Activated B cell treated with CpG ODN at 0.5 μM for 24 hours (primary cell): ENCODE results near the gene KDM4F. TPM values are rescaled to one million over a fixed set of nuclear protein-coding genes. Genes with fewer than 3 reads are reported as not detected.

Source experiments
- ATAC-seq: fragments of 200-7000 bp; cut with Tn5 transposase; one replicate; pipeline ENCODE4 v1.10.0; 2021; ENCODE audit warnings: low read depth, mild to moderate bottlenecking, moderate library complexity
- CTCF ChIA-PET: fragments of 350-600 bp; sonication (Branson Sonifier 250); formaldehyde crosslinking; loops from one replicate; lab custom pipeline; 2021; ENCODE audit warnings: antibody characterized with exemption; lab: Charles Lee
- POLR2A ChIA-PET: fragments of 350-600 bp; sonication (Branson Sonifier 250); formaldehyde crosslinking; loops from one replicate; lab custom pipeline; 2021; ENCODE audit warnings: antibody characterized with exemption; lab: Charles Lee
- DNase-seq: peaks from one replicate; pipeline ENCODE4 v3.0.0; 2022
- H3K27ac Mint-ChIP-seq: one replicate; pipeline ENCODE4 v1.8.0; 2020; ENCODE audit warnings: mixed read lengths
- H3K27me3 Mint-ChIP-seq: one replicate; pipeline ENCODE4 v1.8.0; 2021; ENCODE audit warnings: mixed read lengths
- H3K36me3 Mint-ChIP-seq: one replicate; pipeline ENCODE4 v1.8.0; 2021; ENCODE audit warnings: low read depth, mixed read lengths
- H3K4me1 Mint-ChIP-seq: one replicate; pipeline ENCODE4 v1.8.0; 2021; ENCODE audit warnings: mixed read lengths
- H3K4me3 Mint-ChIP-seq: one replicate; pipeline ENCODE4 v1.8.0; 2020; ENCODE audit warnings: mild to moderate bottlenecking, mixed read lengths
- H3K9me3 Mint-ChIP-seq: one replicate; pipeline ENCODE4 v1.8.0; 2020; ENCODE audit warnings: mixed read lengths
- intact Hi-C: fragments of 100-400 bp; cut with micrococcal nuclease; formaldehyde crosslinking; loops from one replicate; pipeline ENCODE4 v1.15.1; 2024
- total RNA-seq: library from RNA; stranded (reverse); gene quantifications from 2 replicates; pipeline ENCODE4 v1.2.3, GENCODE V29; 2022
- TF ChIP-seq, protein P1 (sequence below): fragments of 200-600 bp; IDR thresholded peaks from one replicate; pipeline ENCODE4 v1.8.0; 2022; ENCODE audit warnings: antibody characterized with exemption, mild to moderate bottlenecking

KDM4F gene
- total RNA-seq, 1 donor from 2014 or later: not detected

DNA sequence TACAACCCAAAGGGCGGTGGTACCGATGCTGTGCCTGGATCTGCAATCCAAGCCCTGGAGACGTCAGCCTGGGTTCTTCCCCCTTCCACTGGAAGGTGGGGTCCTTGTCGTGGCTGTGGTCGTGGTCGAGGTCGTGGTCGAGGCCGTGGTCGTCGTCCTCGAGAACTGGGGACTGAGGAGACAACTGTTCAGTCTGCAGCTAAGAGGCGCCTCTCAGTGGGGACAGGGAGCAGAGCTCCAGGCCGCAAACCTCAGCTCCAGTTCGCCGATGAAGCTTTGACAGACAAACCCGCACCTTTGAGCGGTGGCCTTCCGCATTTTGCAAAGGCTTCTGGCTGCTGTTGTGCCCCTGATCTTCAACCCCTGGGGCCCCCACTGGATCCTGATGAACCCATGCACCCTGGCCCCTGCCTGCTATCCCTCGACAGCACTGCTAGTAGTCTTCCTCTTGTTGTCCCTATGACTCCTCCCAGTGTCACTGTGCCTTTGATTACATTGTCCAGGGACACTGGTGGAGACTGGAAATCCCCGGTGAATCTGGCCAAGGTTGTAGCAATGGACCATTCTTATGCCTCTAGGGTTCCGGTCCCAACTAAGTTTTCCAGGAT, 1.5 kb downstream of the KDM4F start:
- H3K27ac Mint-ChIP-seq: no peak overlapping the region
- TF ChIP-seq, protein P1, sequence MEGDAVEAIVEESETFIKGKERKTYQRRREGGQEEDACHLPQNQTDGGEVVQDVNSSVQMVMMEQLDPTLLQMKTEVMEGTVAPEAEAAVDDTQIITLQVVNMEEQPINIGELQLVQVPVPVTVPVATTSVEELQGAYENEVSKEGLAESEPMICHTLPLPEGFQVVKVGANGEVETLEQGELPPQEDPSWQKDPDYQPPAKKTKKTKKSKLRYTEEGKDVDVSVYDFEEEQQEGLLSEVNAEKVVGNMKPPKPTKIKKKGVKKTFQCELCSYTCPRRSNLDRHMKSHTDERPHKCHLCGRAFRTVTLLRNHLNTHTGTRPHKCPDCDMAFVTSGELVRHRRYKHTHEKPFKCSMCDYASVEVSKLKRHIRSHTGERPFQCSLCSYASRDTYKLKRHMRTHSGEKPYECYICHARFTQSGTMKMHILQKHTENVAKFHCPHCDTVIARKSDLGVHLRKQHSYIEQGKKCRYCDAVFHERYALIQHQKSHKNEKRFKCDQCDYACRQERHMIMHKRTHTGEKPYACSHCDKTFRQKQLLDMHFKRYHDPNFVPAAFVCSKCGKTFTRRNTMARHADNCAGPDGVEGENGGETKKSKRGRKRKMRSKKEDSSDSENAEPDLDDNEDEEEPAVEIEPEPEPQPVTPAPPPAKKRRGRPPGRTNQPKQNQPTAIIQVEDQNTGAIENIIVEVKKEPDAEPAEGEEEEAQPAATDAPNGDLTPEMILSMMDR: no peak
- H3K9me3 Mint-ChIP-seq: no peaks in the 10 kb centered on the region
- no peak for ATAC-seq
- CTCF ChIA-PET: no interaction called here
- no peak for DNase-seq
- POLR2A ChIA-PET: no interaction called here
- H3K36me3 Mint-ChIP-seq: no peaks in the 10 kb centered on the region
- intact Hi-C loops: no loop called here
- peaks cover 15% of the 10 kb centered on the region for H3K27me3 Mint-ChIP-seq
- H3K4me3 Mint-ChIP-seq: no peak overlapping the region
- peaks cover 11% of the 10 kb centered on the region for H3K4me1 Mint-ChIP-seq

DNA sequence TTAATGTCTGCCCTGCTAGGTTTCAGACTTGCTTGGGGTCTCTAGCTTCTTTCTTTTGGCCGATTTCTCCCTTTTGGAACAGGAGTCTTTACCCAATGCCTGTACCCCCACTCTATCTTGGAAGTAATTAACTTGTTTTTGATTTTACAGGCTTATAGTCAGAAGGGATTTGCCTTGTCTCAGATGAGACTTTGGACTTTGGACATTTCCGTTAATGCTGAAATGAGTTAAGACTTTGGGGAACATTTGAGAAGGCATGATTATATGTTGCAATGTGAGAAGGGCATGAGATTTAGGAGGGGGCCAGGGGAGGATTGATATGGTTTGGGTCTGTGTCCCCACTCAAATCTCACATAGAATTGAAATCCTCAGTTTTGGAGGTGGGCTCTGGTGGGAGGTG, 5.1 kb downstream of the KDM4F start:
- Mint-ChIP-seq H3K27me3 (peaks cover 8% of the 10 kb centered on the region), H3K4me1 (peaks cover 11% of the 10 kb centered on the region), H3K27ac (no peak overlapping the region), H3K9me3 (no peaks in the 10 kb centered on the region), H3K36me3 (no peaks in the 10 kb centered on the region), H3K4me3 (no peak overlapping the region)
- ATAC-seq (no peak), DNase-seq (no peak)
- CTCF ChIA-PET: no interaction called here
- POLR2A ChIA-PET: no interaction called here
- TF ChIP-seq, protein P1: no peak
- intact Hi-C loops: no loop called here

DNA sequence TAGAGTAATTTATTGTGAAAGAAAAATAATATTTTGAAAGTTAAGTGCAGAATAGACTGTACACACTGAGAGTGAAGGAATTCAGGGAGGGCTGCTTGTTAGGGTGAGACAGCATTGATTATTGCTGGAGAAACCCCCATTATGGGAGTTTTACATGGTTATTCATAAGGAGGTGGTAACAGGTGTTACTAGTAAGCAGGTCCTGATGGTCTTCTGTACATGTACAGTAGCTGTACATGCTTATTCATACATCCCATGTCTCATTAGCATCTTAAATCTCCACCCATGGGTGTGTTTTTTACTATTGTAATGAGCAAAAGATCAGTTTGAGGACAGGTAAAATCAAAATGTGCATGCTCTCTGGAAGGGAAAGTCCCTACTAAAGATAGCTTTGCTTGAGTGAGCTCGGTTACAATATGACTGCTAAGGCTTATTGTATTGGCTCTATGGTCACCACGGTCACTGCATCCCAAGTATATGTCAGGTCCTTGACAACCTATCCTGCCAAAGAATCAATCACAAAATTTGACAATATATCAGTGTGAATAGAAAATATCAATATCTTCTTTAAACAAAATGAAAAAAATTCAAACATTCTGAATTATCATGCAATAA, 6.2 kb downstream of the KDM4F start:
- no peaks in the 10 kb centered on the region for H3K36me3 Mint-ChIP-seq
- H3K27ac Mint-ChIP-seq: no peak overlapping the region
- H3K27me3 Mint-ChIP-seq: peaks cover 7% of the 10 kb centered on the region
- DNase-seq: no peak
- CTCF ChIA-PET: no interaction called here
- H3K9me3 Mint-ChIP-seq: no peaks in the 10 kb centered on the region
- peaks cover 11% of the 10 kb centered on the region for H3K4me1 Mint-ChIP-seq
- intact Hi-C loops: no loop called here
- H3K4me3 Mint-ChIP-seq: no peak overlapping the region
- peak; percentile 81 for ATAC-seq
- POLR2A ChIA-PET: interaction anchor here (1.0 to 1.8 kb wide), 2 partner anchors 12 to 82 kb away, joined by 6 to 9 read pairs; partner anchors contain the start of genes CWC15, KDM4D and SRSF8
- TF ChIP-seq, protein P1: no peak

DNA sequence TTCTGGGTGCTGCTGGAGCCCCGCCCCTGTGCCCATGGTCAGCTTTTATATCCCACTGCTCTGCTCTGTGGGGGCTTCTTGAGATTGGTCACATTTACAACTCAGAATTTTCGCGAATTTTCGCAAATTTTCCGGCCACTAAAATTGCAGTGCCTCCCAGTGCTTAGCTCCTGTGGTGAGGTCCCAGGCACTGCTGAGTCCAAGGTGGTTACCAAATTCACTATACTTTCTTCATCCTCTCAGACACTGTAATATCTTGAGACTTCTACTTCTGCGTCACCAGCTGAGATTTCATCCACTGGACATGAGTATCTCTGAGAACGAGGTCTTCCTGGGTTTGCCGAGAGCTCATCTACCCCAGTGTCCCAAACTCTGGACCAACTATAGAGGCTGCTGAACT, 8.7 kb downstream of the KDM4F start:
- ATAC-seq: no peak
- CTCF ChIA-PET: interaction anchor here (0.7 kb wide), 1 partner anchor 11 kb away, joined by 3 read pairs; no protein-coding TSS in a partner anchor
- H3K9me3 Mint-ChIP-seq: no peaks in the 10 kb centered on the region
- H3K4me3 Mint-ChIP-seq: no peak overlapping the region
- no peak overlapping the region for H3K27ac Mint-ChIP-seq
- TF ChIP-seq, protein P1: no peak
- H3K4me1 Mint-ChIP-seq: peaks cover 11% of the 10 kb centered on the region
- intact Hi-C loops: no loop called here
- DNase-seq: no peak
- H3K36me3 Mint-ChIP-seq: no peaks in the 10 kb centered on the region
- H3K27me3 Mint-ChIP-seq: peaks cover 7% of the 10 kb centered on the region
- POLR2A ChIA-PET: interaction anchor here (1.3 kb wide), 1 partner anchor 9 kb away, joined by 4 read pairs; the partner anchor contains the start of gene SRSF8

DNA sequence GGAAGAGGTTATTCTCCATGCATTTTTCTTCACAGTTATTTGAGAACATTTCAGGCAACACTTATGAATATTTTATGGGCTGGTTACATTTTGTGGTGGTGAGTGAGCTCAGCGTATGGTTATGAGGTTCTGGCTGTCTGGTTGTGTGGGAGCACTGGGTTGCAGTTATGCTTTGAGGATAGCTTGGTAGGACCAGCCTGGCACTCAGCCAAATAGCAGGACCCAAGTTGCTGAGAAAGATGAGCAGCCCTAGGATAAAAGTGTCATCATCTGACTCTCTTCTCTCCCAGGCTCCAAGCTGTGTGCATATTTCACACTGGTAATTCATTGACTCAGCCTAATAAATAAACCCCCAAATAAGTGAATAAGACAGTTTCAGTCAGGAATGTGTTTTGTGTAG, 9.4 kb downstream of the KDM4F start:
- ChIA-PET CTCF (interaction anchor here (0.7 kb wide), 1 partner anchor 11 kb away, joined by 3 read pairs; no protein-coding TSS in a partner anchor), POLR2A (no interaction called here)
- Mint-ChIP-seq H3K27me3 (peaks cover 1% of the 10 kb centered on the region), H3K4me1 (peaks cover 11% of the 10 kb centered on the region), H3K9me3 (no peaks in the 10 kb centered on the region), H3K36me3 (no peaks in the 10 kb centered on the region), H3K4me3 (no peak overlapping the region), H3K27ac (no peak overlapping the region)
- ATAC-seq: no peak
- intact Hi-C loops: no loop called here
- no peak for DNase-seq
- TF ChIP-seq, protein P1: no peak
